ENCODE results near the gene SLC6A12.

DNA sequence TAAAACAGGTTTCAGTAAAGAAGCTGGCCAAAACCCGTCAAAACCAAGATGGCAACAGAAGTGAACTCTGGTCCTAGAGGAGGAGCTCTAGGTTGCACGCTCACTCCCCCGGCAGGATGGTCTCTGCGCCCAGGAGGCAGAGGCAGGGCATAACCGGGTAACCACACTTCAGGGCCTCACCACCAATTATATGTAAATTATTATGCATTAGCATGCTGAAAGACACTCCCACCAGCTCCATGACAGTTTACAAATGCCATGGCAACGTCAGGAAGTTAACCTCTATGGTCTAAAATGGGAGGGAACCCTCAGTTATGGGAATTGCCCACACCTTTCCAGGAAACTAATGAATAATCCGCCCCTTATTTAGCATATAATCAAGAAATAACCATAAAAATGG is 20.1 kb upstream of the SLC6A12 start:
- TF ChIP-seq, protein P1, sequence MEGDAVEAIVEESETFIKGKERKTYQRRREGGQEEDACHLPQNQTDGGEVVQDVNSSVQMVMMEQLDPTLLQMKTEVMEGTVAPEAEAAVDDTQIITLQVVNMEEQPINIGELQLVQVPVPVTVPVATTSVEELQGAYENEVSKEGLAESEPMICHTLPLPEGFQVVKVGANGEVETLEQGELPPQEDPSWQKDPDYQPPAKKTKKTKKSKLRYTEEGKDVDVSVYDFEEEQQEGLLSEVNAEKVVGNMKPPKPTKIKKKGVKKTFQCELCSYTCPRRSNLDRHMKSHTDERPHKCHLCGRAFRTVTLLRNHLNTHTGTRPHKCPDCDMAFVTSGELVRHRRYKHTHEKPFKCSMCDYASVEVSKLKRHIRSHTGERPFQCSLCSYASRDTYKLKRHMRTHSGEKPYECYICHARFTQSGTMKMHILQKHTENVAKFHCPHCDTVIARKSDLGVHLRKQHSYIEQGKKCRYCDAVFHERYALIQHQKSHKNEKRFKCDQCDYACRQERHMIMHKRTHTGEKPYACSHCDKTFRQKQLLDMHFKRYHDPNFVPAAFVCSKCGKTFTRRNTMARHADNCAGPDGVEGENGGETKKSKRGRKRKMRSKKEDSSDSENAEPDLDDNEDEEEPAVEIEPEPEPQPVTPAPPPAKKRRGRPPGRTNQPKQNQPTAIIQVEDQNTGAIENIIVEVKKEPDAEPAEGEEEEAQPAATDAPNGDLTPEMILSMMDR (IDR thresholded peaks at IDR 0.05) = no peak
- TF ChIP-seq POLR2A (IDR thresholded peaks at IDR 0.05) = no peak
